HG02981 (cell line): ENCODE results near the gene TFDP2.
A peak's percentile ranks its signal among the peaks of the same experiment; 100 is the strongest.
"Not testable (repeated sequence)": the region's sequence is repeated elsewhere in the genome, so short reads cannot be mapped to it uniquely, and the experiment has no call there.

ENCODE experiments used
- ATAC-seq: cut with Tn5 transposase; IDR thresholded peaks from one replicate; pipeline ENCODE4 v1.9.1; 2021; ENCODE audit warnings: mild to moderate bottlenecking, moderate library complexity; ENCODE audit not compliant: unreplicated experiment

The TFDP2 gene

DNA sequence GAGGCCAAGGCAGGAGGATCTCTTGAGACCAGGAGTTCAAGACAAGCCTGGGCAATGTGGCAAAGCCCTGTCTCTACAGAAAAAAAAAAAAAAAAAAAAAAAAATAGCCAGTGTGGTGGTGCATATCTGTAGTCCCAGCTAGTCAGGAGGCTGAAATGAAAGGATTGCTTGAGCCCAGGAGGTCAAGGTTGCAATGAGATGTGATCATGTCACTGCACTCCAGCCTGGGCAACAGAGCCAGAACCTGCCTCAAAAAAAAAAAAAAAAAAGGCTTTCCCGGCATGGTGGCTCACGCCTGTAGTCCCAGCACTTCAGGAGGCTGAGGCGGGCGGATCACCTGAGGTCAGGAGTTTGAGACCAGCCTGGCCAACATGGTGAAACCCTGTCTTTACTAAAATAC is 73.7 kb downstream of the TFDP2 start:
- not testable (repeated sequence) for ATAC-seq

DNA sequence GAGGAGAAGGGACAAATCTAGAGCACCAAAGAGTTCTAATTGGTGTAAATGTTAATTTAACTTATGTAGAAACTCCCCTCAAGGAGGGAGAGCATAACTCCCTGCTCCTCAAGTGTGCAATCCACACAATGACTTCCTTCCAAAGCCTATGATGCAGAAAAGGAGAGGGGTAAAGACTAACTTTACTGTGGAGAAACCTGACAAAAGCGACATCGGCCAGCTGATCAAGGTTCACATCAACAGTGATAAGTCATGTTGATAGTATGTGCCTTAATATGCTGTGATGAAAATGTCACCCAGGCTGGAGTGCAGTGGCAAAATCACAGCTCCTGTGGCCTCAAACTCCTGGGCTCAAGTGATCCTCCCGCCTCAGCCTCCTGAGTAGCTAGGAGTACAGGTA is 76.5 kb downstream of the TFDP2 start:
- ATAC-seq: no peak

DNA sequence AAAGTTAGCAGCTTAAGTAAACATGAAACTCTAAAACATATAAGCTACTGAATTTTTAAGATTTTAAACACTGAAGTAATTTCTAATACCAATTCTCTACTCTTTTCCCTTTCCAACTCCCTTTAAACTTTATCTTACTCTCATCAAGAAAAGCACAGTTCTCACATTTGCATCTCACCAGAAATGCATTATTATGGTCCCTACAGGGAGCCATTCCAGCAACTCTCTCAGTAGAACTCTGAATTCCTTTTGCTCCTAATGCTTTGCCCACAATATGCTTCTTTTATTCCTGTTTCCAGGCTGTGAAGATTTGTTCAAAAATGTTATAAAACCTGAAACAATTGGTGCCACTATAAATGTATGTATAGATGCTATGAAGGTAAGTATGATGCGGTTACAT is 83.4 kb downstream of the TFDP2 start:
- no peak for ATAC-seq

DNA sequence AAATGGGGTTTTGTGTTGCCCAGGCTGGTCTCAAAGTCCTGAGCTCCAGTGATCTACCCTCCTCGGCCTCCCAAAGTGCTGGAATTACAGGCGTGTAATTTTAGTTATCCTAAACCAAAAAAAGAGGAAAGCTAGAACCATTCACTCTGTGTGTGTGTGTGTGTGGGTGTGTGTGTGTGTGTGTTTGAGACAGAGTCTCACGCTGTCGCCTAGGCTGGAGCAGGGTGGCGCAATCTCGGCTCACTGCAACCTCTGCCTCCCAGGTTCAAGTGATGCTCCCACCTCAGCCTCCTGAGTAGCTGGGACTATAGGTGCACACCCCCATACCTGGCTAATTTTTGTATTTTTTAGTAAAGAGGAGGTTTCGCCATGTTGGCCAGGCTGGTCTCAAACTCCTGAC is 84.0 kb downstream of the TFDP2 start:
- ATAC-seq: no peak

DNA sequence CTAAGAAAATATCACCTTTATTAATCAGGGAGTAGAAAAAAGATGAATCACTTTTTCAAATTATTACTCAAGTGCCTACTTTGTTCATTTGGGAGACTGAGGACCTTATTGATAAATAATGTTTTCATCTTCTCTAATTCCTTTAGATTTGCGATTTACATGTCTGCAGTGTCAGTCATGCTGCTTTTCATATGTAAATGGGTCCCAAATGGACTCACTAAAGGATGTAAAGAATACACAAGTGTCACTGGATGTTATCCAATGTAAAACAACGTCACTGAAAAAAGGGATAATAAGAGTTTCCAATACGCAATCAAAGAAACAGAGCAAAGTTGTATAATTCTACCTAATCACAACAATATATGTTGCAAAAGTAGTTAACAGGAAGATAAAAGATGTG is 84.9 kb downstream of the TFDP2 start:
- no peak for ATAC-seq

DNA sequence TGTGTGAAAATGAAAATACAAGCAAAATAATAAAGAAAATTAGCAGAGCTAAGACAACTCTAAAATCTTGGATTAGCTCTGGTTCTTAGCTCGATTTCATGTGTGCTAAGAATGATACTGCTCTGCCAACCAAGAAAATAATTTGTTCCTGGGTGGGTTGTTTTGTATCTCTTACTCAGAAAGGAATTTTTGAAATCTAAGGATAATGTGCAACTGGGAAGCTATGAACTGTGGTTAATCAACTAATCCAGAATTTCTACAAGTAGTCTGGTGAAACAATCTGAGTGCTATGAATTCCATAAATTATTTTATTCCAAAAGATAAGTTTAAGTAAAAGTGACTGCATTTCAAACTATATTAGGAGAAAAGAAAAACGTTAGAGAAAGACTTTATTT is 92.0 kb downstream of the TFDP2 start:
- no peak for ATAC-seq

DNA sequence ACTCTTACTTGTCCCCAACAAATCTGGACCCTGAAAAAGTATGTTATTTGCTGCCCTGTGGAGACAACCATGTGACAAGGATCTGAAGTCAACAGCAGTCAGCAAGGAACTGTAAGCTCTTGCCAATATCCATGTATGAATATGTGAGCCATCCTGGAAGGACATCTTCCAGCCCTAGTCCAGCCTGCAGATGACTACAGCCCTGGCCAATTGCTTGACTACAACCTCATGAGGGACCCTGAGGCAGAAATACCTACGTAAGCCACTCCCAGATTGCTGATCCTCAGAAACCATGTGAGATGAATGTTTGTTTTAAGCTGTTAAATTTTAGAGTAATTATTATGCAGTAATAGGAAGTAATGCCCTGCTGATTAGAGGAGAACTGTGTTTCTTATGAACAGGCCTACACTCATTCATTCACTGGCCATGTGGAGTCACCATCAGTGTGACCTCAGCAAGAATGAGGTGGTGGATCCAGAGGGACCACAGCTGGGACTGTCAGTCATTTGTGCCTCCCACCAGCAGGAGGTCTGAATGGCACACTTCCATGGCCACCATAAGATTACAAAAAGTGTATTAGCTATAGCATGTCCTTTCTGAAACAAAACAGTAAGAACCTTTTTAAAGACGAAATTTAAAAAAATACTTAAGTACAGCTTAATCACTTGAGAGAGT is 92.6 kb downstream of the TFDP2 start:
- ATAC-seq: no peak

DNA sequence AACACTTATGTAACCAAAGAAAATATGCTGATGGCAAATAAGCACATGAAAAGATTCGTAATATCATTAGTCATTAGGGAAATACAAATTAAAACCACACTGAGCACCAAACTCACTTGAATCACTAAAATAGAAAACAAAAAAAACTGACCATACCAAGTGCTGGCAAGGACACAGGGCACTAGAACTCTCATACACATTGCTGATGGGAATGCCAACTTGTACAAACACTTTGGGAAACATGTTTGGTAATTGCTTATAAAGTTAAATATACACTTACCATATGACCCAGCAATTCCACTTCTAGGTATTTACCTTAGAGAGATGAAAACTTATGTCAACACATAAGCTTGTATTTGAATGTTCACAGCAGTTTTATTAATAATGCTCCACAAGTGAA is 95.5 kb downstream of the TFDP2 start:
- ATAC-seq: no peak

DNA sequence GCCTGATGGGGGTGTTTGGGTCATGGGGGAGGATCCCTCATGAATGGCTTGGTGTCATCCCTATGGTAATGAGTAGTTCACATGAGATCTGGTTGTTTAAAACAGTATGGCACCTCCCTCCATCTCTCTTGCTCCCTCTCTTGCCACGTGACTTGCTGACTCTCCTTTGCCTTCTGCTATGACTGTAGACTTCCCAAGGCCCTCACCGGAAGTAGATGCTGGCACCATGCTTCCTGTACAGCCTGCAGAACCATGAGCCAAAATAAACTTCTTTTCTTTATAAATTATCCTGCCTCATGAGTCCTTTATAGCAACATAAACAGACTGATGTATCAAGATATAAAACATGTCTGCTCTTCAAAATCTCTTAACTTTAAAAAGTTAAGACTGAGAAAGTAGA is 96.1 kb downstream of the TFDP2 start:
- ATAC-seq: no peak

DNA sequence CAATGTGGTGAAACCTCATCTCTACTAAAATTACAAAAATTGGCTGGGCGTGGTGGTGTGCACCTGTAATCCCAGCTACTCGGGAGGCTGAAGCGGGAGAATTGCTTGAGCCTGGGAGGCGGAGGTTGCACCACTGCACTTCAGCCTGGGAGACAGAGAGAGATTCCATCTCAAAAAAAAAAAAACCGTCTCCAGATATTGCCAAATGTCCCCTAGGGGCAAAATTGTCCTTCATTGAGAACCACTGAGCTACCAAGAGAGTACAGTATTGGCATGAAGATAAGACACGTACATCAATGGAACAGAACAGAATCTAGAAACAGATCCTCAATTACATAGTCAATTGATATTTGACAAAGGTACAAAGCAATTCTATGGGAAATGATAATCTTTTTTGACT is 98.0 kb downstream of the TFDP2 start:
- ATAC-seq: no peak

DNA sequence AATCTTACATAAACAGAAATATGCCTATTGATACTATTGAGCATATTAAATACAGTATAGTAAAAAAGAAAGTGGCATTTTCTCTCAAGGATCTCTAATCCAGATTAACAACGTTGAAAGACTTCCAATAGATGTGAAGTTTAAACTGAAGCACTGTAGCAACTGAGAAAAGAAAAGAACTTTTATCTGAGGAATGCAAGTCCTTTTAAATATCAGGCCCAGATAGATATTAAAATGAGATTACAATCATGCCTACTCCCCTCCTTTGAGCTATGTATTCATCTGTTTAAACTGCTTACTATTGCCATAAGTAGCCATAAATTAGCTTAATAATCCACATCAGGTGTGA is 102.3 kb downstream of the TFDP2 start:
- ATAC-seq: no peak

DNA sequence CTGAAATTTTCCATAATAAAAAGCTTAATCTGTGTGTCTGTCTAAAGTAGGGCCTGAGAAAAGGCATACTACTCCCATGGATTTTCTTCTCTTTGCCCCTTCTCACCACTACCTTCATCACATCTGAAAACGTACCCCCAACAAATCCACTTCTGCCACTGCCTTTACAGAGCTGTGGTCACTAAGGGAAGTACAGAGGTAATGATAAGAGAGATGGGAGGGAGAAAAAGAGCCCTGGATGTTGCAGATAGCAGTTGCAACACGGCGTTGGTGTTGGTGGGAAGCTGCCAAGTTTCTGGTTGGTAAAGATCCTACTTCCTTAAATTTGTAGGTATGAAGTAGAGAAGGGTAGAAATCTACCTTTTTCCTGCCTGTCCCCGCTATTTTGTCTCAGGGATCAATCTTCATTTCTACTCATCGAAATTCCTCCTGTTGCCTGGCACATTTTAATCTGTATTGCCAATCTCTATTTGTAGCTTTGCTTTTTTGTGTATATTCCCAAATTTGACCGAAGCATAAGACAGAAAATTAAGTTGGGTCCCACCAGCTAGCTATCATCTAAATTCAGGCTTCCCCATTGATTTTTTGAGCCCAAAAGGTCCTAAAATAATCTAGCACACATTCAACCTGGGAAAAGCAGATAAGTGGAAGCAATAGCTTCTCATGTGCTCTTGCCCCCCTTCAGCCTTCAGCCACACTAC is 102.9 kb downstream of the TFDP2 start:
- no peak for ATAC-seq

DNA sequence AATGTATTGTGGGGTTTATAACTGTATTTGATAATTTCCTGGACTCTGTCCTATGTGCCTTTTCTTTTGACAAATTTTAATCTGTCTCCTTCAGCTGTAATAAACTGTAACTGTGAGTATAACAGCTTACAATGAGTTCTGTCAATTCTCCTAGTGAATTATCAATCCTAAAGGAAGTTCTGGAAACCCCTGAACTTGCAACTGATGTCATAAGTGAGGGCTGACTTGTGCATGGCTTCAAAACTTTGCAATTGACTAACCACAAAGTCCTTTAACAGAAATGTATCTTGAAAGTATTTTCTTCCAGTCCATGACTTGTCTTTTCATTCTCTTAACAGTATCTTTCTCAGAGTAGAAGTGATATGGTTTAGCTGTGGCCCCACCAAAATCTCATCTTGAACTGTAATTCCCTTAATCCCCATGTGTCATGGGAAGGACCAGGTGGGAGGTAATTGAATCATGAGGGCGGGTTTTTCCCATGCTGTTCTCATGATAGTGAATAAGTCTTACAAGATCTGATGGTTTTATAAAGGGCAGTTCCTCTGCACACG is 108.3 kb downstream of the TFDP2 start:
- peak; percentile 72 for ATAC-seq

DNA sequence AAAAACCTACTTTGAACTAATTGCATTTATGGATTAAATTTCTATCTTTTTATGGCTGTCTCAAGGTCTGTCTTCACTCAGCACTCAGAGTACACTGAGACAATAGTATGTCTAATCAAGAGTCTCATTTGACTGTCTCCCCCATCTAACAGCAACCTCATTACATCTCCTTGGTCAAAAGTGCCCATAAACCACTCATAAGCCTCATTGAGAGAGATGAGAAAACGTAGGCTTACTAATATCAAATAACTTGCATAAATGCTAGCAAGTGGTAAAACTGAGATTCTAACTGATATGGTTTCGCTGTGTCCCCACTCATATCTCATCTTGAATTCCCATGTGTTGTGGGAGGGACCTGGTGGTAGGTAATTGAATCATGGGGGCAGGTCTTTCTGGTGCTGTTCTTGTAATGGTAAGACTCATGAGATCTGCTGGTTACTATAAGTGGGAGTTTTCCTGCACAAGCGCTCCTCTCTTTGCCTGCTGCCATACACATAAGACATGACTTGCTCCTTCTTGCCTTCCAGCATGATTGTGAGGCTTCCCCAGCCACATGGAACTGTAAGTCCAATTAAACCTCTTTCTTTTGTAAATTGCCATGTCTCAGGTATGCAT is 113.9 kb downstream of the TFDP2 start:
- no peak for ATAC-seq

DNA sequence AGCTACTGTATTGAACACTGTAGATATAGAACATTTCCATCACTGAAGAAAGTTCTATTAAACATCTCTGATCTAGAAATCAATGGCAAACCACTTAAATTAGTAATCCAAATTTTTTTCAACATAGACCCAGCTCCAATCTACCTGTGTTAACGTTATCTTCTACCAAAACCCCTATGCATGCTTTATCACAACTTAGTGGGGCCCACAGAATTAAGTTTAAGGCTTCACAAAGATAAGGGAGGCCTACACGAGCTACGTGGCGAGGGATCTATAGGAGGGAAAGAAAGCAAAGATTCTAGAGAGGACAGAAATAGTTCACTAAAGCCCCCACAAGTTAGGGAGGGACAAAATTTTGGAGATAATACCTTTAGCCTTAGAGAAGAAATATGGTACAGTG is 116.1 kb downstream of the TFDP2 start:
- ATAC-seq: no peak

DNA sequence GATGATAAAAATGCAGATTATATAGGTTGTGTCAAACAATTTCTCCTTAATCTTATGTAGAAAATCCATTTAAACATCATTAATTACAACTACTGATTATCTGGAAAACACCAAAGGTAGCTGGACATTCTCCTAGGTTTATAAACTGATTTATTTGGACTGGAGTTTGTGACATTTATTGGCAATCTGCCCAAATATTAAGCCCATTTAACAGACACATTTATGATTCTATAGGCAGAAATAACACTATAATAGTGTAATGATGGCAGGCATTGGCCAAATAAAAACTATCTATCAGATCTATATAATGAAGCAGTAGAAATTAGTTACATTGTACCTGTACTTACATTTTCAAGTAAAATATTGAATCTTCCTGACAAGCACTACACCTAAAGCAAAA is 117.8 kb downstream of the TFDP2 start:
- no peak for ATAC-seq

DNA sequence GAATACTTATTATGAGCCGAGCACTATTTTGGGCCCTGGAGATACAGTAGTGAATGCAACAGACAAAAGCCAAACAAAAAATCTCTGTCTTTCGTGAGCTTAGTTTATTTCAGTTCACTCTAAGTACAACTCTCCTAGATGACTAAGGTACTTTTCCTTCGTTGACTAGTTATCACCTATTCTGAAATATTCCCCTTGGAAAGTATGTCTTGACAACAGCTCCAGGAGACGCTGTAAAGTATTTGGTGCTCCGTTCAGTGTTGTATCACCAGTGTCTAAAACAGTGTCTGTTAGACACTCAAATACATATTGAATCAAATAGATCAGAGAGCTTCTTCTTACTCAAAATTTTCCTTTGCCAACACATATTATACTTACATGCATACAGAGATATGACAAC is 119.6 kb downstream of the TFDP2 start:
- ATAC-seq: no peak

DNA sequence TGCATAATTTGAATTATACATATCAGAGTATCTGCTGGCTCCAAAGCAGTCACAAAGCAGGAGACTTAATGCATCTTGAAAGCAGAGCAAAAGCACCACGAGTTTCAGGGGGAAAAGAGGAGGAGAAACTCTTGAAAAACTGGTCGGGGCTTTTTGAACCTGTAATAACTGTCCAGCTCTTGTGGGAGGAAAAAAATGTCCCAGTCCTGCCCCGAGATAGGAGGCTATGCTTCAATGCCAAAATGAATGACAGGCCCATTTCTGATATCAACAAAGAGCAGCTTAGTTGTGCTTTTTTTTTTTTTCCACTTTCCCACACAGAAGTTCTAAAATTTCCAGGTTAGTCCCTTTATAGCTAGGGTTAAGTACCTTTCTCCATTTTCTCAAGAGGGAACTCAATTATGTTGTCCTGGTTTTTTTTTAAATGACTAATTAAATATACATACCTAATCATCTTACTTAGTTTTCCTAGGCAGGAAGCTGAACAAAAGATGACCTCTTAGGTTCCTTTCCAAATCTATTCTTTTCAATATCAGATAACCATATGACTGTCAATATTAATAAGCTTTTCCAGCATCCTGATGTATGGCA is 120.2 kb downstream of the TFDP2 start:
- ATAC-seq: peak; percentile 42

DNA sequence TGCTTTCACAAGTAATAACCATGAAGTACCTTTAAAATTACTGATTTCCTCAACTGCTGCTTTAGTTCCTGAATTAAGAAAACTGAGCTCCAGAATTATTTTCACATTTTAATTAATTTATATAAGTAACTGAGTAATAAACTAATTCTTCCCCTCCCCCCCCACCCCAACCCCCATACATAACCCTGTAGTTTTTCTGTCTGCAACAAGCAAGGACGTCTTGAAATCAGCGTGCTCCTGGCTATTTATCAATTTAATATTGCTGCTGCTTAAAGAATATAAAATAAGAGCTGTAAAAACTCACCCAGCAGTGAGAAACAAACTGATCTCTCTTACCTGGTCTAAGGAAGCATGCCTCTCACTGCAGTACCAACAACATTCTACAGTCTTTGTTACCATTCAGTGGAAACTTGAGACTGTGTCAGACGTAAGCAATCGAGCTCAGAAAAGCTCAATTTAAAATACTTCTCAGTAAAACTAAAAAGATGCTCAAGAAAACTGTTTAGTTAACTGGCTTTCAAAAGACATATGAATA is 121.0 kb downstream of the TFDP2 start:
- peak; percentile 57 for ATAC-seq

DNA sequence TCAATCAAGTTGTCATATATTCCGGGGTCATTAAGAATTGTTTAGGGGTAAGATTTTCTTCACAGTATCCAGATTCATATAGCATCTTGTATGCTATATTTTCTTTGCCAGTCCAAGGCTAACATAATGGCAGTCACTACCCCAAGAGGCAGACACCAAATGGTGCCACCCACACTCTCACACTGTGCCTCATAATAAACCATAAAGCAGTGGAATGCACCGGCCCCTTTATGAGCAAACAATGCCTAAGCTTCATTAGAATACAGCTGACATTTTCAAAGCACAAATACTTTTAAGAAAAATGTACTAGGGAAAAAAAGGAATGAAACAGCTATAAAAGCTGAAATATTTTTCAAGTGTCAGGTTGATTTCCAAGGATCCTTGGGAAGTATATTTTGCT is 121.6 kb downstream of the TFDP2 start:
- ATAC-seq: peak; percentile 47

DNA sequence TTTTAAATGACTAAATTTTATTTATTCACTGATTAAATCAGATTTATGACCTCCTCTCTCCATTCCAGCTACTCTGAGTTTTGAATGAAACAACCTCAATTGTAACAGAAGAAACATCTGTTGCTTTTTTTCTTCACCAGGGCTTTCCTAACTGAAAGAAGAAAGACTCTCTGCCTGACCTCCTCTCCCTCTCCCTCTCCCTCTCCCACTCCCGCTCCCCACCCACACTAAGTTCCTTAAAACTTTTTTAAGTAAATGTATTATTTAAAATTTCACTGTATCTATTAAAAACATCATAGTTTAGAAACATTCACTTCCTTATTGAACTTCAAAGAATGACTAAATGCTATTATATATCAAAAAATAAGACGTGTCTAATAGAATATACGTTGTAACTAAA is 122.0 kb downstream of the TFDP2 start:
- ATAC-seq: no peak

DNA sequence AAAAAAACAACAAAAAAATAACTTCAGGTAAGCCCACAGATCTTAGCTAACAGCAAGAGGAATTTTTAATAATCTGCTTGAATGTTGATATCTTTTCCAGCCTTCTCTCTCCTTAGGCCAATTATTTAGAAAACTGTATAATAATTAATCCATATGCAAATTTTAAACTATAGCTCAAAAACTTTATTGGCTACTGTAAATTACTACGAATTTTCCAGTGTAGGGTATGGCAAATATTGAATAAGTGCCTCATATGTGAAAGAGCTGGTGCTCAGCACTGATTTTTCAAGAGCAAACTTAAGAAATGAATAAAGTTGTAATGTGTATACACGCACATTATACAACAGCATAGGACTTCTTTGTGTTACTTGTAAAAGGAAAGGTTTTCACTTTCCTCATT is 123.0 kb downstream of the TFDP2 start:
- no peak for ATAC-seq
